Sigmoid colon (tissue), 4 donors: Measurements from ENCODE around the gene IL31.

Experiments
- POLR2AphosphoS5 ChIP-seq, 4 donors: sonication (generic); formaldehyde crosslinking; IDR thresholded peaks; one replicate each; pipeline ENCODE4 v1.6.1; 2017; ENCODE audit warnings: antibody characterized with exemption in 4 of 4
- TF ChIP-seq, protein P1 (sequence below), 4 experiments: fragments of 450-650 bp in 3 of 4; fragments of 200-600 bp in 1 of 4; IDR thresholded peaks; one replicate each; pipeline ENCODE4 v1.5.1; 2016 to 2019; ENCODE audit warnings: antibody characterized with exemption in 4 of 4, mild to moderate bottlenecking in 3 of 4, moderate library complexity in 2 of 4

DNA sequence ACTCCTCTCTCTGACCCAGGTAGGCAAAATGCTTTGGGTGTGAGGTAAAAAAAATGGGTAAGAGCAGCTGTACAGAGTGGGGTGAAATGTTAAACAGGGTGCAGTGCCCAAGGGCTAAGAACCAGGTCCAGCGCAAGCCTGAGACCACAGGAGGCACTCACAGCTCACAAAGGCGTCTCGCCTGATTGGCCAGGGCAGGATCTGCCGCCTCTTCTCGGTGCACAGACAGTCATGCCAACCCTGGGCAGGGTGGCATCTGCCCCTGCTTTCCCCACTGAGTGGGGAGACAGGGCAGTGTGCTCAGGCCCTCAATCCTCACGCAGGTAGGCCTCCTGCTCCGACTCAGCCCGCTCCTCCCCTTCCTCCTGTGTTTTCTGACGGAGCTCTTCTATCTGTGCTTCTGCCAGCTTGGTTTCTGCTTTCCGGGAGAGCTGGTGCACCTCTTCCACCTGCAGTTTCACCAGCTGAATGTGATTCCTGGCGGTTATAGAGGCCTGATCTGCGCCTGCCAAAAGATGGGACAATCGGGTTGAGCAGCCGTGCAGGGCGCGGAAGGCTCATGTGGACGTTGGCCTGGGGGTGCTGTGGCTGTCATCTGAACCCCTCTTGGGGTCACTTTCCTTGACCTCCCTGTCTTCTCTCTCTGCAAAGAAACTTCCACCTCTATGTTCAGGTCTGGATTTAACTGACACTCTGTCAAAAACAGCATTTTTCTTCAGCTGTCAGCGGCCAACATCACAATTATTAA is 34.2 kb upstream of the IL31 start:
- TF ChIP-seq, protein P1, sequence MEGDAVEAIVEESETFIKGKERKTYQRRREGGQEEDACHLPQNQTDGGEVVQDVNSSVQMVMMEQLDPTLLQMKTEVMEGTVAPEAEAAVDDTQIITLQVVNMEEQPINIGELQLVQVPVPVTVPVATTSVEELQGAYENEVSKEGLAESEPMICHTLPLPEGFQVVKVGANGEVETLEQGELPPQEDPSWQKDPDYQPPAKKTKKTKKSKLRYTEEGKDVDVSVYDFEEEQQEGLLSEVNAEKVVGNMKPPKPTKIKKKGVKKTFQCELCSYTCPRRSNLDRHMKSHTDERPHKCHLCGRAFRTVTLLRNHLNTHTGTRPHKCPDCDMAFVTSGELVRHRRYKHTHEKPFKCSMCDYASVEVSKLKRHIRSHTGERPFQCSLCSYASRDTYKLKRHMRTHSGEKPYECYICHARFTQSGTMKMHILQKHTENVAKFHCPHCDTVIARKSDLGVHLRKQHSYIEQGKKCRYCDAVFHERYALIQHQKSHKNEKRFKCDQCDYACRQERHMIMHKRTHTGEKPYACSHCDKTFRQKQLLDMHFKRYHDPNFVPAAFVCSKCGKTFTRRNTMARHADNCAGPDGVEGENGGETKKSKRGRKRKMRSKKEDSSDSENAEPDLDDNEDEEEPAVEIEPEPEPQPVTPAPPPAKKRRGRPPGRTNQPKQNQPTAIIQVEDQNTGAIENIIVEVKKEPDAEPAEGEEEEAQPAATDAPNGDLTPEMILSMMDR (IDR thresholded peaks at IDR 0.05), result no peak
- TF ChIP-seq POLR2AphosphoS5 (IDR thresholded peaks at IDR 0.05), result no peak
